Nephron progenitor cell (in vitro differentiated cells): Measurements from ENCODE around the gene PMM2.
"Not testable (repeated sequence)": the region's sequence is repeated elsewhere in the genome, so short reads cannot be mapped to it uniquely, and the experiment has no call there.

Source experiments
- DNase-seq: peaks from one replicate; pipeline ENCODE4 v3.0.0; 2021
- H3K27ac Mint-ChIP-seq: 2 replicates; pipeline ENCODE4 v1.8.0; 2021; ENCODE audit warnings: mild to moderate bottlenecking, moderate library complexity, mixed read lengths
- H3K27me3 Mint-ChIP-seq: 2 replicates; pipeline ENCODE4 v1.8.0; 2021; ENCODE audit warnings: mild to moderate bottlenecking, low read depth, mixed read lengths; ENCODE audit not compliant: poor library complexity
- H3K36me3 Mint-ChIP-seq: 2 replicates; pipeline ENCODE4 v1.8.0; 2021; ENCODE audit warnings: low read depth, mixed read lengths
- H3K4me1 Mint-ChIP-seq: 2 replicates; pipeline ENCODE4 v1.8.0; 2021; ENCODE audit warnings: mixed read lengths
- H3K4me3 Mint-ChIP-seq: 2 replicates; pipeline ENCODE4 v1.8.0; 2021; ENCODE audit warnings: mild to moderate bottlenecking, moderate library complexity, mixed read lengths
- H3K9me3 Mint-ChIP-seq: 2 replicates; pipeline ENCODE4 v1.8.0; 2021; ENCODE audit warnings: mild to moderate bottlenecking, moderate library complexity, mixed read lengths
- TF ChIP-seq, protein P1 (sequence below): fragments of 200-600 bp; sonication (generic); IDR thresholded peaks from 2 replicates; pipeline ENCODE4 v1.5.0; 2021; ENCODE audit warnings: antibody characterized with exemption

The PMM2 gene

GRCh38 chr16:8872967-8873865, 75.6 kb downstream of the PMM2 start:
- Mint-ChIP-seq H3K4me3 (no peak overlapping the region), H3K27ac (no peak overlapping the region), H3K27me3 (peaks cover 3% of the 10 kb centered on the region), H3K9me3 (no peaks in the 10 kb centered on the region), H3K4me1 (peaks cover 16% of the 10 kb centered on the region), H3K36me3 (no peaks in the 10 kb centered on the region)
- TF ChIP-seq, protein P1, sequence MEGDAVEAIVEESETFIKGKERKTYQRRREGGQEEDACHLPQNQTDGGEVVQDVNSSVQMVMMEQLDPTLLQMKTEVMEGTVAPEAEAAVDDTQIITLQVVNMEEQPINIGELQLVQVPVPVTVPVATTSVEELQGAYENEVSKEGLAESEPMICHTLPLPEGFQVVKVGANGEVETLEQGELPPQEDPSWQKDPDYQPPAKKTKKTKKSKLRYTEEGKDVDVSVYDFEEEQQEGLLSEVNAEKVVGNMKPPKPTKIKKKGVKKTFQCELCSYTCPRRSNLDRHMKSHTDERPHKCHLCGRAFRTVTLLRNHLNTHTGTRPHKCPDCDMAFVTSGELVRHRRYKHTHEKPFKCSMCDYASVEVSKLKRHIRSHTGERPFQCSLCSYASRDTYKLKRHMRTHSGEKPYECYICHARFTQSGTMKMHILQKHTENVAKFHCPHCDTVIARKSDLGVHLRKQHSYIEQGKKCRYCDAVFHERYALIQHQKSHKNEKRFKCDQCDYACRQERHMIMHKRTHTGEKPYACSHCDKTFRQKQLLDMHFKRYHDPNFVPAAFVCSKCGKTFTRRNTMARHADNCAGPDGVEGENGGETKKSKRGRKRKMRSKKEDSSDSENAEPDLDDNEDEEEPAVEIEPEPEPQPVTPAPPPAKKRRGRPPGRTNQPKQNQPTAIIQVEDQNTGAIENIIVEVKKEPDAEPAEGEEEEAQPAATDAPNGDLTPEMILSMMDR = no peak
- no peak for DNase-seq

- H3K27ac Mint-ChIP-seq, H3K4me3 Mint-ChIP-seq, DNase-seq, H3K9me3 Mint-ChIP-seq, H3K27me3 Mint-ChIP-seq, H3K36me3 Mint-ChIP-seq: not testable (repeated sequence)
- peaks cover 21% of the 10 kb centered on the region for H3K4me1 Mint-ChIP-seq
Measured at GRCh38 chr16:8873866-8874195, 76.2 kb downstream of the PMM2 start.

GRCh38 chr16:8874388-8874787, 76.7 kb downstream of the PMM2 start:
- H3K4me1 Mint-ChIP-seq = peaks cover 16% of the 10 kb centered on the region

GRCh38 chr16:8875317-8875716, 77.7 kb downstream of the PMM2 start:
- not testable (repeated sequence) for H3K9me3 Mint-ChIP-seq, H3K36me3 Mint-ChIP-seq, H3K27me3 Mint-ChIP-seq, DNase-seq, H3K27ac Mint-ChIP-seq, H3K4me3 Mint-ChIP-seq
- H3K4me1 Mint-ChIP-seq = peaks cover 14% of the 10 kb centered on the region

More at GRCh38 chr16:8874388-8874787, 76.7 kb downstream of the PMM2 start:
- no peak overlapping the region for H3K27ac Mint-ChIP-seq
- no peak overlapping the region for H3K4me3 Mint-ChIP-seq
- TF ChIP-seq, protein P1 = no peak
- H3K27me3 Mint-ChIP-seq = no peaks in the 10 kb centered on the region
- no peaks in the 10 kb centered on the region for H3K9me3 Mint-ChIP-seq
- no peak for DNase-seq
- H3K36me3 Mint-ChIP-seq = no peaks in the 10 kb centered on the region

- no peaks in the 10 kb centered on the region for H3K27me3 Mint-ChIP-seq
- no peak for DNase-seq
- no peak overlapping the region for H3K27ac Mint-ChIP-seq
- H3K4me1 Mint-ChIP-seq = peaks cover 8% of the 10 kb centered on the region
- no peak overlapping the region for H3K4me3 Mint-ChIP-seq
- H3K36me3 Mint-ChIP-seq = no peaks in the 10 kb centered on the region
- TF ChIP-seq, protein P1 = no peak
- H3K9me3 Mint-ChIP-seq = no peaks in the 10 kb centered on the region
Measured at GRCh38 chr16:8877894-8878522, 80.4 kb downstream of the PMM2 start.

GRCh38 chr16:8878523-8878911, 80.9 kb downstream of the PMM2 start:
- Mint-ChIP-seq H3K9me3 (no peaks in the 10 kb centered on the region), H3K4me1 (peaks cover 8% of the 10 kb centered on the region), H3K27me3 (no peaks in the 10 kb centered on the region), H3K27ac (peak overlapping the region; percentile 92), H3K4me3 (no peak overlapping the region), H3K36me3 (no peaks in the 10 kb centered on the region)
- TF ChIP-seq, protein P1 = no peak
- no peak for DNase-seq
